HG03571 (cell line): ENCODE results near the gene ADSS1.

ENCODE experiments used
- ATAC-seq: cut with Tn5 transposase; IDR thresholded peaks from one replicate; pipeline ENCODE4 v1.9.1; 2021; ENCODE audit not compliant: unreplicated experiment

Gene ADSS1

DNA sequence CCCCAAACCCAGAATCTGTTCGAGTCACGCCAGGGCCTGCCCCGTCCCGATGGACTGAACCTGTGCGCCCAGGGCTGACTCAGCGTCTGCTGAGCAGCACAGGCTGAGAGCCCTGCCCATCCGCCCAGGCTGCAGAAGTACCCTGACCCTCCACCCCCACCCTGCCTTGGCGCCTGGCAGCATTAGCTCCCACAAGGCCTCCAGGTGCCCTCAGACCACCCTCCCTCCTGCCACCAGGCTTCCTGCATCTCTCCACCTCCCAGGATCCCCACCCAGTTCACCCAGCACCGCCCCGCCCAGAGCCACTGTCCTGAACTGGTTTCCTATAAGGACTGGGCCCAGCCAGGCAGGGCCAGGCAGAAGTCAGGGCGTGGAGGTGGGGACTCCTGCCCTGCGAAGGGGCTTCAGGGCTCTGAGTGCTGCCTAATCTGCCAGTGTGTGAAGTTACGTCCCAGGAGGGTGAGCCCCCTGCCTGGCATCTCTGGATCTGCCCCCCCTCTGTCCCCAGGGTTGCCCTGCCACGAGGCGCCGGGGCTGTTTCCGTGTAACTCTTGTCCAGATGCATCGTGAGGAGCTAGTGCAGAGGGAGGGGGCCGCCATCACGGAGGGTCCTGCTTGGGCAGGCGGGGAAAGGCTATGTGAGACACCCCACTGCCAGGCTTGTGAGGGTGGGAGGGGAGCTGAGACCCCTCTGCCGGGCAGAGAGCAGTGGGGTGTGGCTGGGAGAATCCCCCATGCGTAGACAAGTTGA, 9.1 kb downstream of the ADSS1 start:
- ATAC-seq, result no peak

DNA sequence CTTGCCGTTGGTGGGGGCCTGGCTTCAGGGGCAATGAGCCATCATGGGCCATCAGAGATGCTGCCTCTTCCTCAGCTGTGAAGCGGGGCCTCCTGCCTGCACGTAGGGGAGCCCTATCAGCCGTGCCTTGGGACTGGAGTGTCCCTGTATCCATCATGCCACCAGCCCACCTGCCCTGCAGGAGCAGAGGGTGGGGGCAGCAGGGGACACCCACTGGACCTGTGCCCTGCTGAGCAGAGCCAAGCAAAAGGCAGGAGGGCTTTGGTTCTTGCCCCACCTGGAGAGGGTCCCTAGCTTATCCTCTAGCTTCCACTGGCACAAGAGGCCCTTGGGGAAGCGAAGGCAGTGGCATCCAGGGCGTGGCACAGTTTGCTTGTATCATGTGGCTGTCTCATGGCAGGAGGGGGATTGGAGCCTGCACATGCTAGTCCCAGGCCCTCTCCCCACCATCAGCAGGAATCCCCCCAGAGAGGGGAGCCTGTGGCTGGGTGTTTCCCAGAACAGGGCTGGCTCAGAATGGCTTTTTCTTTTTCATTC, 10.1 kb downstream of the ADSS1 start:
- no peak for ATAC-seq

DNA sequence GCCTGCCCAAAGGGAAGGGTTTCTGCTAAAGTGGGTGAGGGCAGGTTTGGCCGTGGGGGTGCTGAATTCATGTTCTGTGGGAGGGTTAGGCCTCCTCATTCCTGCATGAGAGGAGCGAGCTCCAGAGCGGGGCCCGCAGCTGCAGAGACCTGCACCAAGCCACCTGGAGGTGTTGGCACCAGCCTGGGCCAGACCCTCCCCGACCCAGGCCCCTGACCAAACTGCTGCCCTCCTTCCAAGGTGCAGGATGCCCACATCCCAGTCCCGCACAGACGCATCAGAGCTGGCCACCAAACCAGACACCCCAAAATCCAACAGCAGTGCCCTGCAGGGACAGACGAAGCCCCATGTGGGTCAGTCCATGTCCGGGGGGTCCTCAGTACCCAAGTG, 10.6 kb downstream of the ADSS1 start:
- no peak for ATAC-seq

DNA sequence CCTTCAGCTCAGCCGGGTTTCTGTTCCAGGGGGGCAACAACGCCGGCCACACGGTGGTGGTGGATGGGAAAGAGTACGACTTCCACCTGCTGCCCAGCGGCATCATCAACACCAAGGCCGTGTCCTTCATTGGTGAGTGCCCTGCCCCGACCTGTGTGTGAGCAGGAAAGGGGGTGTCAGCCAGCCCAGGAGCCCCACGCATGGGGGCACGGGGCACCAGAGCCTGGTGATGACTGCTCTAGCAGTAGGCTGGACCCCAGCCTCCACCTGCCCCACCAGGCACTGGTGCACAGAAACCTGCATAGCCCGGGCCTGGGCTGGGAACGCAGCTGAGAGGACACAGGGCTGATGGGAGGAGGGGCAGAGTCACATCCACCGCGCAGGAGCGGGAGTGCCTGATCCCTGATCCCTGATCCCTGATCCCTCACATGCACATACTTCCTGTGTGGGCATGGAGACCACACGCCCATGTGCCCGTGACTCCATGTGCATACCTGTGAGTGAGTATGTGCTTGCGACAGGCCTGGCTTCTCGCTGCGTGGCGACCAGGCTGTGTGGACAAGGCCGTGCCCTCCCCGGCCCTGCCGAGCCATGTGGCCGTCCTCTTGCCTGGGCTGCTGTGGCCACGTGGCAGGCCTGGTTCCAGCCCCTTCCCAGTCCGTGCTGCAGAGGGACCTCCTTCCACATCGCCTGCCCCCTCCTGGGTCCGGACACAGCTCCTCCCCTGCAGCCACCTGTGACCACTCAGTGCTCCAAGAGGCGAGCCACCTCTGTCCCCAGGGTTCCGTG, 11.2 kb downstream of the ADSS1 start:
- no peak for ATAC-seq

DNA sequence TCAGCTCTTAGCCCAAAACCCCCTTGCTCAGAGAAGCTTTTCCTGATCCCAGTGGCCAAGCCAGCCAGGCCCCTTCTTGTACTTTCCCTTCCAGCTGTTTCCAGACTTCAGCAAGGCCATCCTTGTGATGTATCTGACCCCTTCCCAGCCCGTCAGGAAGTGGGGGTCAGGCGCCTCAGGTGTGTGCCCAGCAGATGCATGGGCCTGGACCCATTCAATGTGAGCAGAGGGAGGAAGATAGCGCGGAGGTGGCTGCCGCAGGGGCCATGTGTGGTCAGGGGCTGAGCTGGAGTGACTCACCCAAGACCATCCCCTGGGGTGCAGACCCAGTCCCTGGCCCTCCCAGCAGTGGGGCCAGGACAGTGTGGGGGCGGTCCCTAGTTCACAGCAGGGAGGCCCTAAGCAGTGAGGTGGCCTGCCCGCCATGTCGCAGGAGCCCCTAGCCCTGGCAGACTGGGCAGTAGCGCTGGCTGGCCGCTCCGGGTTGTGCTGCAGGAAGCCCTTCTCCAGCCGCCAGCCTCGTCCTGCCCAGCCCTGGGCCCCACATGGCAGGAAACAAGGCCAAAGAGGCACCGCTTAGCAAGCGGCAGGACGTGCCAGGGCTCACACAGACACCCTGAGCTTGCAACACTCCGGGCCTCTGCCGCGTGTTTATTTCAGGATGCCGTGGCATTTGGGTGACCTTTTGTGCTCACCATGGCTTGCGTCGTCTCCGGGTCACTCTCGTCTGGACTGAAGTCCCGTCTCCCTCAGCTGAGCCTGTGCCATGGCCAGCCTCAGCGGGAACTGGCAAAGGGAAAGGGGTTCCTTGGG, 12.0 kb downstream of the ADSS1 start:
- ATAC-seq, result no peak

DNA sequence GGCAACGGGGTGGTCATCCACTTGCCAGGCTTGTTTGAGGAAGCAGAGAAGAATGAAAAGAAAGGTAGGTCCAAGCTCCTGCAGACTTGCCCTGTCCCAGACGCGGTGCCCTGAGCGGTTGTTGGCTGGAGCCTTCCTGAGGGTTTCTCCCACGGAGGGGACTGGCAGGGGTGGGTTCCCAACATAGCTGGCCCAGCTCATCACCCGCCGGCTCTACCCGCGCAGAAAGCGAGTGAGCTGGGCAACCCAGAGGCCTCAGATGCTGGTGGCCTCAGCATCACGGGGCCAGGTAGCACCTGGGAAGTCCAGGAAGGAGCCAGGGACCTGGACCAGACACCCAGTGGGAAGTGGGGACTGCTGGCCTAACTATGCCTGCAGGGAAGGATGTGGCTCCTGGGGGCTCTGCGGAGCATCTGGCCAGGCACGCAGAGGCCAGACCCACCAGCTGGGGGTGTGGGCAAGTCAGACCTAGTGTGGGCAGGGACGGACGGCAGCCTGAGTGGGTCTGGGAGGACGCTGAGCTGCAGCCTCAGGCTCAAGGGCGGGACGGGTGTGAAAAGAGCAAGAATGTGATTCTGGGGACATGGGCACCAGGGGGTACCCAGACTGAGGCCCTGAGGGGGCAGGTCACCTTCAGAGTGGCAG, 14.5 kb downstream of the ADSS1 start:
- ATAC-seq, result no peak

DNA sequence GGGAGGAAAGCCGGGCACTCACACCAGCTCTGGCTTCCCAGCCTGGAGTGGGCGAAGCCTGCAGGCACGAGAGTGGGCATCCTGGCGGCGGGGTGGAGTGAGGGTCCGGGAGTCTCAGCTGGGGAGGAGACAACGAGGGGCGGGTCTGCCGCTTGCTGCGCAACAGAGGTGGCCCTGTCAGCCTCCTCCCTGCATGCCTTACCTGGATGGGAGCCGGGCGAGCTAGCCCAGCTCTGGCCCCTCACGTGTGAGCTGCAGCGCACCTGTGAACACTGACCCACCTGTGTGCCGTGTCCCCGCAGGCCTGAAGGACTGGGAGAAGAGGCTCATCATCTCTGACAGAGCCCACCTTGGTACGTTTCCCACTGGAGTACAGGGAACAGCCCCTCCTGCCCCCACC, 15.0 kb downstream of the ADSS1 start:
- ATAC-seq, result no peak

DNA sequence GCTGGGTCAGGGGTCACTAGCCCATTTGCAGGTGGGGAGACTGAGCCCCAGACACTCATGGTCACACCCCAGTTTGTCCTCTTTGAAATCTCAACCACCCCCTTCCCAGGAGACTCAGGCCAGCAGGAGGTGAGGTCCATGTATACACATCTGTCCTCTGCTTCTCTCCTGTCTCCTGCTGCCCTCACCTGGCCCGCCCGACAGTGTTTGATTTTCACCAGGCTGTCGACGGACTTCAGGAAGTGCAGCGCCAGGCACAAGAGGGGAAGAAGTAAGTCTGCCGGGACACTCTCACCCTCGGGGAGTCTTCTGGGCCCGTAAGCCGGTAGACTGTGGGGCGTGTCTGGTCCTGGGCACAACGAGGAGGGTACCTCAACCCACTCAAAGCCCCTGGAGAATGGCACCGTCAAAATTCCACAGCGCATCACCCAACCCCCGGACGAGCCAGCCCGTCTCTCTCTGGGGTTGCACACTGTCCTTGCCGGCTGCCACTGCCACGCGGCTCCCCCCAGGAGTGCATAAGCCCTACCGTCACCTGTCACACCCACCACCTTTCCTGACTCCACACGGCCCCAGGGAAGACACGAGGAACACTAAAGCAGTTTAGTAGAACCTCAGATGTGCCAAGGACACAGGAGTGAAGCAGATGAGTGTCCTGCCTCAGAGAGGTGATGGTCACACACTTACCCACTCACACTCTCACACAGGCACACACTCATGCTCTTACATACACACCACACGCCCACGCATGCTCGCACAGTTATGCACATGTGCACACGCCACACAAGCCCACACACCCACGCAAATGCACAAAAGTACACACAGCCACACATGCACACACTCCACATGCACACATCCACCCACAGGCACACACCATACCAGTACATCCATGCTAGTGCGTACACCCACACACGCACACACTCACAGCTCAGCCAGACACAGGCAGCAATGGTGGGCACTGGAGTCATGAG, 15.8 kb downstream of the ADSS1 start:
- no peak for ATAC-seq

DNA sequence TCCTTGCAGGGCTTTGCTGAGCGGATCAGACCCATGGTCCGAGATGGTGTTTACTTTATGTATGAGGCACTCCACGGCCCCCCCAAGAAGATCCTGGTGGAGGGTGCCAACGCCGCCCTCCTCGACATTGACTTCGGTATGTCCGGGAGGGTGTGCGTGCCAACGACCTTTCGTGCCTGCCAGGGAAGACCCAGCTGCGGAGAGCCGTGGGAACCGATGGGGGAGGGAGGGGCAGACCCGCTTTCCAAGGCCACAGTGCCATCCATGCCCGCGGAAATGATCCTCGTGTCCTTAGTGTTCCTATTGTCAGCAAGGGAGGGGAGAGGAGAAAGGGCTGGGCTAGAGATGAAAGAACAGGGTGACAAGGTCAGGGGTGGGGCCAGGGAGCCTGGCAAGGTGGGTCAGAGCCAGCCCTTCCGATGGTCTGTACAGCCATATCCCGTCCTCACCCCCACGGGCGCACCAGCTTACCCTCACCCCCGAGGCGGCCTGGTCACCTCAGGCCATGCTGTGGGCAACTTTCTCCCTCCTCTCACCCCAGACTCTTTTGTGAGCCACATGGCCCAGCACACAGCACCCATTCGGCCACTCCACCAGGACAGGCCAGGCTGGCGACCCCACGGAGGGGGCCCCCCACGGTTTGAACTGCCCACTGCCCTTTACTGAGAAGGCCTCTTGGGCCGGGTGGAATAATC, 17.2 kb downstream of the ADSS1 start:
- no peak for ATAC-seq

DNA sequence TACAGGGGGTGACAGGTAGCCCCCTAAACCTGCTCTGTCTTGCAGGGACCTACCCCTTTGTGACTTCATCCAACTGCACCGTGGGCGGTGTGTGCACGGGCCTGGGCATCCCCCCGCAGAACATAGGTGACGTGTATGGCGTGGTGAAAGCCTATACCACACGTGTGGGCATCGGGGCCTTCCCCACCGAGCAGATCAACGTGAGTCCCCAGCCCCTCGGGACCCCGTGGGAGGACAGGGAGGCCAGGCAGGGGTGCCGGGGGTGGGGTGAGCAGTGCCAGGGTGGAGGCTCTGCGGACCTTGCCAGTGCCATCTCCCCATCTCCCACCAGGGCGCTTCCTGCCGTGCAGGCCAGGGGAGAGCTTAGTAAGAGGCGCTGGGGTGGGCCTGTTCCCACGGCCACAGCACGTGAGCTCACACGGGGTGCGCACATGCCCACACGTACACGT, 17.8 kb downstream of the ADSS1 start:
- ATAC-seq, result no peak

DNA sequence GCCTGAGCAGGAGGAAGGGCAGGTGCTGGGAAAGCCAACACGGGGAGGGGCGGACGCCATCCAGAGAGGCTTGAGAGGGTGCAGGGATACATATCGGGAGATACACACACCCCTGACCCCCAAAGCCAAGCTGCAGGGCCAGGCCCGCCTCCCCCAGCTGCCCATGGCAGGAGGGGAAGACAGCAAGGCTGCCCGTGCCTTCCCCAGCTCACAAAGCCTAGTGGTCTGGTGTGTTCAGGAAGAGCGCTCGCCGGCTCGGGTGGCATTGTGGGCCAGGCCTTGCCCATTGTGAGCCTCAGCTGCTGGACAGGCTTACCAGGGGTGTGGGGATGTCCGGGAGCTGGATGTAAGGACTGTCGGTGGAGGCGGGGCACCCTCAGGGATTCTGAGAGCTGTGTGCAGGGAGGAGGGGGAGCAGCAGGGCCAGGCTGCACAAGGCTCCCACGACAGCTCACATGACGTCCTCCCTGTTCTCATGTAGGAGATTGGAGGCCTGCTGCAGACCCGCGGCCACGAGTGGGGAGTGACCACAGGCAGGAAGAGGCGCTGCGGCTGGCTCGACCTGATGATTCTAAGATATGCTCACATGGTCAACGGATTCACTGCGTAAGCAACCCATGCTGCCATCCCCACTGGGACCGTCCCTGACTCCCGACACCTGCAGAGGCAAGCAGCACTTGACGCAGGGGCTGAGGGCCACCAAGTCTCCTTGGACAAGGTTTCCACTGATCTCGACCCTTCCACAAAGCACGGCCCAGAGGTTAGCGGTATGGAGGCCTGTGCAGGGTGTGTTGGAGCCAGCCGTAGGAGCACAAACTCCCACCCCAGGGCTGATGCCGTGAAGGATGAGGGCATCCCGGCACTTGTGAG, 18.8 kb downstream of the ADSS1 start:
- ATAC-seq, result no peak

DNA sequence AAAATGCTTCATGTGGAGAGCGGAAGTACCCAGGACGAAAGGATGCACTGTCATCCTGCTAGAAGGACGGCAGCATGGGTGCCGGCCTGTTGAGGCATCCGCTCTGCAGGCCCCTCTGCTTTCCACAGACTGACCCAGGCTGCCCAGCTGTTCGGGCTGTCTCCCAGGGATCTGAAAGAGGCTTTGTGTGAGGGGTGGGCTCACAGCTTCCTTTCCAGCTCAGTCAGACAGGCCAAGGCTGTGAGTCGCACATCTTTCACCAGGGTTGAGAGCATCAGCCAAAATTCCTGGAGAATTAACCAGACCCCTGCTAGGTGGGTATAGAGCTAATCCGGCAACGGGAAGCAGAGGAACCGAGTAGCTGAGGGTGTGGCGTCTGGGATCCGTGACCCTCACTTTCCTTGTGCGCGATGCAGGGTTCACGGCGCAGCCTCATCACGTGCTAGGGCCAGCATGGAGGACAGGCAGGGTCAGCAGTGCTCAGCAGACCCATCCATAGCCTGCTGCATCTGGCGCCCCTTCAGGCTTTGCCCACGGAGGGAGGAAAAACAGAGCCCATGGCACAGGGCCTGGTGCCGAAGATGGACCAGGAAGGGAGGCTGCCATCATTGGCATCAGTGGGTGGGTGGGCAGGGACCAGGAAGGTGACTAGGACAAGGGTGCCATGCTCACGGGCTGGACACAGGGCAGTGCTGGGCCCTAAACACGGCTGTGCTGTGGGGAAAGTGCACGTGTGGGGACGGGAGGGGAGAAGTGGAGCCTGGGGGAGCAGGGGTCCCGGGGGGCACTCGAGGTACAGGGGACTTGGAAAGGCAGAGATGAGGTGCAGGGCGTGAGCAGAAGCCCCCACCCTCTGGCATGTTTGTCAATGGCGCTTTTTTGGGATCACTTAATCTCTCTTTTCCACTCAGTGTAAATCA, 19.7 kb downstream of the ADSS1 start:
- ATAC-seq, result no peak

DNA sequence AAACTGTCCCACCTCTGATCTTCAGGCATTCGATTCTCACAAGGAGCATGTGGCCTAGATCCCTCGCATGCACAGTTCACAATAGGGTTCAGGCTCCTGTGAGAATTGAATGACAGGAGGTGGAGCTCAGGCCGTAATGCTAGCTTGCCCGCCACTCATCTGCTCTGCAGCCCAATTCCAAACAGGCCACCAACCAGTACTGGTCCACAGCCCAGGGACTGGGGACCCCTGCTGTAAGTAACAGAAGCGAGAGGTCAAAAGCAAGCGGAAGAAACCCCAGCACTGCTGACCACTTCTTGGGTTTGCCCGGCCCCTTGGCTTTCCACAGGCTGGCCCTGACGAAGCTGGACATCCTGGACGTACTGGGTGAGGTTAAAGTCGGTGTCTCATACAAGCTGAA, 20.5 kb downstream of the ADSS1 start:
- no peak for ATAC-seq

DNA sequence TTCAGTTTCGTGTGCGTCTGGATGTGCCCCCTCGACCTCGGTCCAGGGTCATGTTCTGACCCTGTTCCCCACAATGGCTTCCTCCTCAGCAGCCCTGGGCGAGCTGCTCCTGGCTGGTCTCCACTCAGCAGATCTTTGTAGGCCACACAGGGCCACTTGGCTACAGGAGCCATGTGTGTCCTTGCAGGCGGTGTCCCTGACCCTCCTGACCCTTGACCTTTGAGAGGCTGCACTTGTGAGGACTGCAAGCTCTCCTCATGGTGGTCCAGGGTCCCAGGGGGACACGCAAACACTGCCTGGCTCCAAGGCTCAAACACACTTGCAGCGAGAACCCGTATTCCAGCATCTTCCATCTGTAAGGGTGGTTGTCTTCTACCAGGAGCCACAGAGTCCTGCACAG, 21.4 kb downstream of the ADSS1 start:
- no peak for ATAC-seq

DNA sequence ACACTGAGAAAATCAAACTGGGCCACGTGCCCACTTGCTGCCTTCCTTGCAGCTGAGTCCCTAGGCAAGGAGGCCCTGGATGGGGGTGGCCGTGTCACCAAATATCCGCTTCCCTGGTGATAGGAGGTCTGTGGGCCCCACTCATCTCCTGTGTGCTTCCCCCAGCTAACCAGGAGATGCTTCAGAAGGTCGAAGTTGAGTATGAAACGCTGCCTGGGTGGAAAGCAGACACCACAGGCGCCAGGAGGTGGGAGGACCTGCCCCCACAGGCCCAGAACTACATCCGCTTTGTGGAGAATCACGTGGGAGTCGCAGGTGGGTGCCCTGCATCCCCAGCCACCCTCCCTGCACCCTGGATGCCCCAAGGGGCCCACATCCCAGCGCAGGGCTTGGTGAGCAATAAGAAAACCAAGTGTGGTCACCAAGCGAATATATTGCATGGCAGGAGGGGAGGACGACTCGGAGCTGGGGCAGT, 22.1 kb downstream of the ADSS1 start:
- ATAC-seq, result no peak

DNA sequence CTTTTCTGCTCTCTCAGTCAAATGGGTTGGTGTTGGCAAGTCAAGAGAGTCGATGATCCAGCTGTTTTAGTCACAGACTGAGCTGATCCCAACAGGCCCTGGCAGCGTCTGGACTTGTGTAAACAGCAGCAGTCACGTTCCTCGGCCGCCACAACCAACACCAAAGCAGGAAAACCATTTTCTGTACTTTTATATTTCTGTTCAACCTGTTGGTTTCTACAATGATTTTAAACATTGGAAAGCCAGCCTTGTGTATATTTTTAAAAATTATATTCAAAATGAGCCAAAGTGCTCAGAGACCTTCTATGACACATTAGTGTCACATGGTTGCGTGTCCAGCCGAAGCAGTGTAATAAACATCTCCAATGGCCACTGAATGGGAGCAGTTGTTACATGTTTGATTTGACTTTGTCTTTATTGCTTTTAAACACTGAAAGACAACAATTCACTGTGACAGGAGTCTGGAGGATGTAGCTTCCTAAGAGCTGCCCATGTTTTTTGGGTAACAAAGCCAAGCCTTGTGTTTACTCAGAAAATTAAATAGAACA, 23.0 kb downstream of the ADSS1 start:
- no peak for ATAC-seq

DNA sequence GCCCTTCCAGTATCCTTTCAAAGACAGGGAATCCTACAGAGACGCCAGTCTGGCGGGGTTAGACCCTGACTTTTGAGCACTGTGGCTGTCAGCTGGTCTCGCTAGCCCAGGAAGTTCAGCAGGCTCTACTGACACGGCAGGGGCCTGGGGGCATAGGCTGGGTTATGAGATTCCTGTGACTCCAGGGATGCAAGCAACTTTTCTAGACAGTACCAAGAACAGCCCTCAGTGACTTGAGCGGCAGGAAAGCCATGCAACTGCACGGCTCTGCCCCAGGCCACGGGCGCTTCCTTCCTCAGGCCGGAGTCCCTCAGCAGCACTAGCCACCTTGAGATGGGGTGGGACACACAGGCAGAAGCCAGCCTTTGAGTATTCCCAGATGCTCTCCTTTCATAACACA, 23.8 kb downstream of the ADSS1 start:
- ATAC-seq, result no peak
